GM19099 (cell line): ENCODE data around the gene PID1.

Experiments
- POLR2A ChIP-seq: IDR thresholded peaks from 3 replicates; pipeline ENCODE4 v1.6.1; 2011; ENCODE audit warnings: low read depth; ENCODE audit not compliant: insufficient read length; ENCODE audit errors: extremely low read depth

The PID1 gene

GRCh38 chr2:229090225-229090624 lies 180.9 kb downstream of the PID1 start:
- no peak for TF ChIP-seq POLR2A

DNA sequence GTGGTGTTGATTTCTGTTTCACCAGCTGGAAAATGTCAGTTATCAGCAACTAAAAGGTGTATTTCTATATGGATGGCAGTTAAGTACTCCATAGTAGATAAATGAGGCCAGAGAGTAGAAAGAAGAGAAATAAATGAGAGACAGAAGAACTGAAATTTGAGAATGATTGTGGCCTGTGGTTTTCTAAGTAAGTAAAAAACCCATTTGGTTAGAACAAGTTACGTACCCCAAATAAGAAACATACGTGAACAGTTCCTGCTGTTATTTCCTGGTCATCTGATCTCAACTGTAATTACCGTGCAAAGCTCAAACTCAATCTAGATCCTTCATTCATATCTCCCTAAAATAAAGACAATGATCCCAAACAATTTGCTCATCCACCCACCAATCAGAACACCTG lies 181.3 kb downstream of the PID1 start:
- TF ChIP-seq POLR2A = no peak

DNA sequence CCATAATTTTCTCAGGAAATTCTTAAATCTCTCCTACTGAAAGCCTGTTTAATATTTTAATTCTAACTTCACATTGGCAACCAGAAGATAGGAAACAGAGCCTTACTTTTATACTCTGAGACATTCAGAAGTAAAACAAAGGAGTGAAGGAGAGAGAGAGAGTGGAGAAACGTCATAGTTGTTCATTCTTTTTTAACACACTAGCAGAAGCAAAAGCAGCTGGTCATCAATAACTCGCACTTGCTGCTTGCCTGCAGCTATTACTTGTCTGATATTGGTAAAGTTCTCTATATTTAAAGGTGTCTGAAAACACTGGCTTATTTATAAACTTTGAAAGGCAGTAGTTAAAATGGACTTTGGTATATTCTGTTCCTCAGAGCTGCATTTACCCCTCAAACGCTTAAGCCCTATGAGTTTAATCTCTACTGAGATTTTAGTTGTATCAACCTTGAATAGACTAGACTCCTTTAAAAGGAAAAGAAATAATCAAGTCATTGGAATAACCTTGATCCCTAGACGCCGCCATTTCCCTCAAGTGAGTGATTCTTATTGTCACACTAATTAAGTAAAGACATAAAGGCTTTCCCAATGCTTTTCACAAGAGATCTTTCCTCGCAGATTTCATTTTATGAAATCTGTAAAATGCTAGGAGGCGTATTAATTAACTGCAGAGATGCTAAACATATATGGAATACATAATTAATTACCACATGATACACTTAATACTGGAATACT lies 182.0 kb downstream of the PID1 start:
- no peak for TF ChIP-seq POLR2A

GRCh38 chr2:229088517-229088913 lies 182.6 kb downstream of the PID1 start:
- no peak for TF ChIP-seq POLR2A

GRCh38 chr2:229087843-229088516 lies 183.1 kb downstream of the PID1 start:
- TF ChIP-seq POLR2A = no peak

- no peak for TF ChIP-seq POLR2A
Measured at GRCh38 chr2:229087267-229087666, 183.8 kb downstream of the PID1 start.

GRCh38 chr2:229085439-229085838 lies 185.6 kb downstream of the PID1 start:
- TF ChIP-seq POLR2A = no peak

GRCh38 chr2:229084447-229084846 lies 186.6 kb downstream of the PID1 start:
- TF ChIP-seq POLR2A = no peak

GRCh38 chr2:229083606-229084340 lies 187.3 kb downstream of the PID1 start:
- TF ChIP-seq POLR2A = no peak

DNA sequence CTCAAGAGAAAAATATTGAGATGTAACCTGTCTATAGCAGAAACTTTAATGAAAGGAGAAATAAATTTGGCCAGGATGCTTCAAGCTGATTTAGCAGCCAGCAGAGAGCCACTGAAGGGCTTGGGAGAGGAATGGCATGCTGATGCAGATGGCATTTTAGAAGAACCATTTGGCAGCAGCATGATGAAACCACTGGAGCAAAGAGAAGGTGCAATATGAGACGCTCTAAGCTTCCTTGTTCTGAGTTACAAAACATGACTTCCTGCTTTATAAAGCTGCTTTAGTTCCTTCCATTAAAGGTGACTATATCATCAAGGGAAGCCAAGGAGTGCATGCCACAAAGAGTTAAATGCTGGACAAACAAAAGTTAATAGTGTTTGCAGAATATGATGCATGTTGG lies 189.7 kb downstream of the PID1 start:
- TF ChIP-seq POLR2A = no peak

GRCh38 chr2:229080172-229080571 lies 190.9 kb downstream of the PID1 start:
- TF ChIP-seq POLR2A = no peak

DNA sequence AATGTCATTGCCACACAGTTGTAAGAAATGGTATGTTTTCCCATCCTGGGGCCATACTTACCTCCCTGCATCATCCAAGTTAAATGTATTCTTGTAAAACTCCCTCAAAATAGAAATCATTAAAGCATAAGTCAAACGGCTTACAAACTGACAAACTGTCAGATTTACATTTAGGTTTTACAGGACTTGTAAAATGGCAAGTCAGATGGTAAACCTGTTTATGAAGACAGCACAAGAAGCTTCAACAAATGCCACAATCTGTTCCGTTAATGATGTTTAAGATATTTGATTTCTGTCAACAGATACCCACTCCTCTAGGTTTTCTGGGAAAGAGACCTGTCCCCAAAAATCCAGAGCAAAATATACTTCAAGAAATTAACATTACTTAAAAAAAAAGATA lies 197.2 kb downstream of the PID1 start:
- no peak for TF ChIP-seq POLR2A

- TF ChIP-seq POLR2A = no peak
Measured at GRCh38 chr2:229071292-229071976, 199.7 kb downstream of the PID1 start.

GRCh38 chr2:229066121-229066715 lies 204.9 kb downstream of the PID1 start:
- TF ChIP-seq POLR2A = no peak

GRCh38 chr2:229064749-229065148 lies 206.3 kb downstream of the PID1 start:
- no peak for TF ChIP-seq POLR2A
